LNCaP clone FGC (cell line): ENCODE data around the gene PRAME.

Experiments
- DNase-seq: peaks from one replicate; pipeline ENCODE4 v3.0.0-alpha.2; 2011; ENCODE audit warnings: low read depth
- H3K4me3 ChIP-seq: 2 replicates; pipeline ENCODE4 v1.5.1; 2011; ENCODE audit warnings: mild to moderate bottlenecking, low read depth, low read length, control low read depth
- TF ChIP-seq, protein P1 (sequence below): IDR thresholded peaks from 2 replicates; pipeline ENCODE4 v1.5.1; 2012; ENCODE audit warnings: mild to moderate bottlenecking; ENCODE audit not compliant: control insufficient read depth, insufficient read depth; ENCODE audit errors: extremely low read depth

PRAME gene

DNA sequence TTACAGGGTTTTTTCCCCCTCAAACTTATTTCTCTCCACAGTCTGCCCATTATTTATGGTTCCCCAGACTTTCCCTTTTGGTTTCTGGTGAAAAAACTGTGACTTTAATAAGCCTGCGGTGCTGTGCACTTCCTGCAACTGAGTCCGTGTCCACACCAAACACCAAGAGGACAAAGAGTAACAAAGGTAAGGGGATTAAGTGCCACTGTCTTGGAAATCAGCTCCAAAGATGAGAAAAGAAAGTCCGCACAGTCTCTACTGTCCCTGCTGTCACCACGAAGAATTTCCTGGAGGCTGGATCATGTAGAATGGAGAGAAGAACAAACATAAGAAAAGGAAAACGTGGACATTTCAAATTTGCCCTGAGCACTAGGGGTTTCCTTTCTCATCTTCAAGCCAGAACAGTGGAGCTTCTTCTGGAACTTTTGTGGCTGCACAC is 17.9 kb upstream of the PRAME start:
- no peak for DNase-seq
- TF ChIP-seq, protein P1, sequence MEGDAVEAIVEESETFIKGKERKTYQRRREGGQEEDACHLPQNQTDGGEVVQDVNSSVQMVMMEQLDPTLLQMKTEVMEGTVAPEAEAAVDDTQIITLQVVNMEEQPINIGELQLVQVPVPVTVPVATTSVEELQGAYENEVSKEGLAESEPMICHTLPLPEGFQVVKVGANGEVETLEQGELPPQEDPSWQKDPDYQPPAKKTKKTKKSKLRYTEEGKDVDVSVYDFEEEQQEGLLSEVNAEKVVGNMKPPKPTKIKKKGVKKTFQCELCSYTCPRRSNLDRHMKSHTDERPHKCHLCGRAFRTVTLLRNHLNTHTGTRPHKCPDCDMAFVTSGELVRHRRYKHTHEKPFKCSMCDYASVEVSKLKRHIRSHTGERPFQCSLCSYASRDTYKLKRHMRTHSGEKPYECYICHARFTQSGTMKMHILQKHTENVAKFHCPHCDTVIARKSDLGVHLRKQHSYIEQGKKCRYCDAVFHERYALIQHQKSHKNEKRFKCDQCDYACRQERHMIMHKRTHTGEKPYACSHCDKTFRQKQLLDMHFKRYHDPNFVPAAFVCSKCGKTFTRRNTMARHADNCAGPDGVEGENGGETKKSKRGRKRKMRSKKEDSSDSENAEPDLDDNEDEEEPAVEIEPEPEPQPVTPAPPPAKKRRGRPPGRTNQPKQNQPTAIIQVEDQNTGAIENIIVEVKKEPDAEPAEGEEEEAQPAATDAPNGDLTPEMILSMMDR = no peak
- H3K4me3 ChIP-seq = no peak overlapping the region

DNA sequence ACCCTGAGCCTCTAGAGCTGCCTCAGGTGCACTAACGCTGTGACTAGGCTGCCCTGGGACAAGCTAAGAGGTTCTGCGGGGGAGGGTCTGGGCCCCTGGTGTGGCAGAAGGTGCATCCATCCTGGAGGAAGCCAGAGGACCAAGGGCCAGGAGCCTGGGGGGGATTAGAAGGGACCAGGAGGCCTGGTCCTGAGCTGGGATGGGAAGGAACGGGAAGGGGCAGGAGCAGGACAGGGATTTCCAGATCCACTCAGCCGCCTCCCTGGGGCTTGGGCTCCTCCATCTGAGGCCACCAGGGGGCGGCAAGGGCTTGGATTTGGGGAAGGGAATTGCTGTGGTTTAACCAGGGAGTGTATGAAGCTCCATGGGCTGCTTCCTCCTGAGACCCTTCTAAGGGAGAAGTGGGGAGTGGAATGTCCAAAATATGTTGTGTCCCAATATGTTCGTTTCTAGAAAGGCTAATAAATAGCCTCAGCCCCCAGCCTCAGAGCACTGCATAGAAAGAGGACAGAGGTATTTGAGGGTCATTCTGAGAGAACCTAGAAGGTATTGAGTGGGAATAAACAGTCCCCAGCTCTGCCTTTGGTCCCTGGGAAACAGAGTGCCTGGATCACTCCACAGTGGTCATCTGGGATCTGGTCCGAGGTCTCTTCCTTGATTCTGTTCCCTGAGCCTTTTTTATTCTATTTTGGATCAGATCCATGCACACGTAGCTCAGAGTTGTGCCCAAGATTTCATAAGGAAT is 17.4 kb upstream of the PRAME start:
- no peak for DNase-seq
- TF ChIP-seq, protein P1 = peak; percentile 83
- no peak overlapping the region for H3K4me3 ChIP-seq

DNA sequence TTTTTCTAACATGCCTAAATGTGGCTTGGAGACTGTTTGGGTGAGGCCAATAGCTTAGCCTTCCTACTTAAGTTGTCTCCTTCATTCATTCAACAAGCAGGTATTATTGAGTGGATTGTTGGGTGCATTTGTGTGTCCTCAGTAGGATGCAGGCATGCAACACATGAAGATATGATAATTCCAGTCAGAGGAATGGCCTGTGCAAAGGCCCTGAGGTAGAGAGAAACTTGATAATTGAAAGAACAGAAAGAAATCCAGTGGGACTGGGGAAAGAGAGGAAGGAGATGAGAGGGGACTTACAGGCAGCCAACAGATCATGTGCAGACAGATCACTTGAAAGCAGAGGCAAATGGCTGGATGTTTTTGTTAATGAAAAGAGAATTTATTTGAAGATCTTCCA is 15.3 kb upstream of the PRAME start:
- TF ChIP-seq, protein P1 = no peak
- no peak overlapping the region for H3K4me3 ChIP-seq
- DNase-seq = no peak

DNA sequence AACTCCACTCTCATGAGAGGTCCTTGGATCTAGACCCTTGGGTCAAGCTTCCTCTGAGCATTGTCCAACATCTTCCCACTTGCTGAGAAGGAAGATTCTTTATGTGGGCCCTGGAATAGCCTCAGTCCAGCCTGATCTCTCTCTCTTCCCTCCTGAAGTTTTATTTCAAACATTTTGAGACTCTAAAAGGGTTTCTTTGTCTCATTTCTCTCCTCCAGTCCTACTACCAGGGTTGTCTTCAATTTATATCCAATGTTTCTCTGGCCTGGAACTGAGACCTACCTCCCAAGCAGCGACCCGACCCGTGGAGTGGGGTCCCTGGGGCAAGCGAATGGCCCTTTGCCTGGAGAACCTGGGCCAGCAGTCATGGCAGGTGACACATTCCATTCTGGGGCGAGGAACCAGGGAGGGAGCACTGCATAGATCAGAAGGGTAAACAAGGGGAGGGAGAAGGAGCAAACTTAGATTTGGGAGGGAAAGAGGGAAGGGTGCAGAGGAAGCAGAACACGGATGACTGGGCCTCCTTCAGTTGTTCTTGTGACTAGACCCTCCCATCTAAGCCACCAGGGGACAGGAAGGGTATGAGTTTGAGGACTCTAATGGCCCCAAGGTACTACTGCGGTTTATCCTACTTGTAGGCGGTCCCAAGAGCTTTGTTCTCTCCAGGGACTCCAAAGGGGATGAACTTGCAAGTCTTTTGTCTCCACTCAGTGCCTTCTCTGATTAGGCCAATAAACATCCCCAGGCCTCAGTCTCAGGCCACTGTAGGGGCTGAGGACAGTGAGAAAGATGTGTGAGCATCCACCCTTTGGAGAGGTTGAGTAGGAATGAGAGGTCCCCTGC is 14.2 kb upstream of the PRAME start:
- TF ChIP-seq, protein P1 = no peak
- no peak for DNase-seq

DNA sequence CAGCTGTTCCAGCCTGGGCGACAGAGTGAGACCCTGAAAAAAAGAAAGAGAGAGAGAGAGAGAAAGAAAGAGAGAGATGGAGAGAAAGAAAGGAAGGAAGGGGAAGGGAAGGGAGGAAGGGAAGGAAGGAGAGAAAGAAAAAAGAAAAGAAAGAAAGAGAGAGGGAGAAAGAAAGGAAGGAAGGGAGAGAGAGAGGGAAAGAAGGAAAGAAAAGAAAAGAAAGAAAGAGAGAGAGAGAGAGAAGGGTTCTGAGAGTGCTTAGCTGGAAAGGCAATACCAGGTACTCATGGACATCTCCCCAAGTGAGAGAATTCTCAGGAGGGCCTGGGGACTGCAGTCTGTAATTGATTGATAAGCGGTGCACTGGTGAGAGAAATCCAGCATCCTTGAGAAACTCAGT is 12.8 kb upstream of the PRAME start:
- DNase-seq = no peak
- TF ChIP-seq, protein P1 = no peak
- H3K4me3 ChIP-seq = no peak overlapping the region

More for the DNA sequence above, 14.2 kb upstream of the PRAME start:
- H3K4me3 ChIP-seq = no peak overlapping the region

DNA sequence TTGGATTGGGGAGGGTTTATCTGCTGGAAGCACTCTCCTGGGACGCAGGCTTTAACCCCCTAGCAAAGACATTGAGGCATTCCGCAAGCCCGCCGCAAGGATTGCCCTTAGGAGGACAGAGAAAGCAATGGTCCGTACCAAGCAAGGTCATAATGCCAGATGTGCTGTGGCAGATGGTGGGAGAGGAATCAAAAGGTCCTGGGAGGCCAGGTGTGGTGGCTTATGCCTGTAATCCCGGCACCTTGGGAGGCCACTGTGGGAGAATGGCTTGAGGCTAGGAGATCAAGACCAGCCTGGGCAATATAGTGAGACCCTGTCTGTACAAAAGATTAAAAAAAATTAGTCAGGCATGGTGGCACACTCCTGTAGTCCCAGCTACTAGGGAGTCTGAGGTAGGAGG is 12.4 kb upstream of the PRAME start:
- TF ChIP-seq, protein P1 = no peak
- DNase-seq = no peak
- no peak overlapping the region for H3K4me3 ChIP-seq

DNA sequence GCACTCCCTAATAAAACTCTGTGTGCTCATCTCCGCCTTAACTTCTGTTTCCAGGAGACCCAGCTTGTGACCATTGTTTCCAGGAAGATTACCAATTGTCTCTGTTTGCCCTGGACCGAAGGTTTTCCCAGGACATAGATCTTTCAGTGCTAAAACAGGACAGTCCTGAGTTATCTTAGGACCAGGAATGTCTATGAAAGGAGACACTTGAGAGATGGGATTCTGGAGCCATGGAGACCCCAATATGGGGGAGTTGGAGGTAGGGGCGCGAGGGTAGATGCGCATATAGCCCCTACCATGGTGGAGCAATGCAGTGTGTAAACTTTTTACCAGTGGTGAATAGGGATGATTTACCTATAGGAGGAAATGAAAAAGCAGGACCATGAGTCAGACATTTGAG is 10.2 kb upstream of the PRAME start:
- TF ChIP-seq, protein P1 = no peak

More for the DNA sequence above, 10.2 kb upstream of the PRAME start:
- peak; percentile 7 for DNase-seq
- no peak overlapping the region for H3K4me3 ChIP-seq
